Measurements from ENCODE around the gene VILL.

DNA sequence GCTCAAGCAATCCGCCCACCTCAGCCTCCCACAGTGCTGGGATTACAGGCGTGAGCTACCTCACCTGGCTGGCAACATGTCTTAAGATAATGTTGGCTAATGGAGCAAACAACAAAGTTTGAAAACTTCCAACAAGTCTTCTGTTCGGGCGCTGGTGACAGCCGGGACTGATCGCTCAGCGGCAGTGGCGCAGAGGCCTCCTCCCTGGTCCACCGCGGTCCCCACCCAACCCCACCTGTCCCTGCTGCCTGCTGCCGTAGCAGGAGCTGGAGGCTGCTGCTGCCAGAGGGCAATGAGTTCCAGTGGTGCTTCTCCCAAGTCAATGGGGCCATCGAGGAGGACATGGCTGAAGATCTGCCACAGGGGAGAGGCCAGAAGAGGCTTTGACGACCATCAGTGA lies 60.5 kb downstream of the VILL start:
- TF ChIP-seq, protein P1, sequence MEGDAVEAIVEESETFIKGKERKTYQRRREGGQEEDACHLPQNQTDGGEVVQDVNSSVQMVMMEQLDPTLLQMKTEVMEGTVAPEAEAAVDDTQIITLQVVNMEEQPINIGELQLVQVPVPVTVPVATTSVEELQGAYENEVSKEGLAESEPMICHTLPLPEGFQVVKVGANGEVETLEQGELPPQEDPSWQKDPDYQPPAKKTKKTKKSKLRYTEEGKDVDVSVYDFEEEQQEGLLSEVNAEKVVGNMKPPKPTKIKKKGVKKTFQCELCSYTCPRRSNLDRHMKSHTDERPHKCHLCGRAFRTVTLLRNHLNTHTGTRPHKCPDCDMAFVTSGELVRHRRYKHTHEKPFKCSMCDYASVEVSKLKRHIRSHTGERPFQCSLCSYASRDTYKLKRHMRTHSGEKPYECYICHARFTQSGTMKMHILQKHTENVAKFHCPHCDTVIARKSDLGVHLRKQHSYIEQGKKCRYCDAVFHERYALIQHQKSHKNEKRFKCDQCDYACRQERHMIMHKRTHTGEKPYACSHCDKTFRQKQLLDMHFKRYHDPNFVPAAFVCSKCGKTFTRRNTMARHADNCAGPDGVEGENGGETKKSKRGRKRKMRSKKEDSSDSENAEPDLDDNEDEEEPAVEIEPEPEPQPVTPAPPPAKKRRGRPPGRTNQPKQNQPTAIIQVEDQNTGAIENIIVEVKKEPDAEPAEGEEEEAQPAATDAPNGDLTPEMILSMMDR (conservative IDR thresholded peaks at IDR 0.05; ENCODE audit: low read depth, low read length), result no peak
- TF ChIP-seq EZH2 (IDR thresholded peaks at IDR 0.05; ENCODE audit: borderline replicate concordance, low read depth, low read length, poor library complexity, severe bottlenecking), result no peak
